Fibroblast of skin of abdomen (primary cell): ENCODE measurements around the gene FAP.
A peak's percentile ranks its signal among the peaks of the same experiment; 100 is the strongest.

Experiments used
- DNase-seq: peaks from one replicate; pipeline ENCODE4 v3.0.0-alpha.2; 2013

Gene FAP

DNA sequence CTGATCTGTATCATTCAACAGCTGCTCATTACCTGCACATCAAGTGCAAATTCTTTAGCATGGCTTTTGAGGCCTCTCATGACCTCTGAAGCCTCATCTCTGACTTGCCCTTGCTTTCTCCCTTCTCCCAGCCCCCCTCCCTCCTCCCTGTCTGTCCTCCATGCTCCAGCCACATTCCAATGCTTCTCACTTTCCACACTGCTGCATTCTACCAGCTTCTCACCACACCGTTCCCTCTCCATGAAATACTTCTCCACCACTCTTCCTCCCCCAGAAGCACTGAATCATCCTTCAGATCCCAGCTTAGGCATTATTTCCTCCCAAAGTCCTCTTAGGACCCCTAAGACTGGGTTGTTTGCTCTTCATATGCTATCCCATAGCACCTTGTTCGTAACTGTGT is 118.1 kb downstream of the FAP start:
- DNase-seq = peak; percentile 65

DNA sequence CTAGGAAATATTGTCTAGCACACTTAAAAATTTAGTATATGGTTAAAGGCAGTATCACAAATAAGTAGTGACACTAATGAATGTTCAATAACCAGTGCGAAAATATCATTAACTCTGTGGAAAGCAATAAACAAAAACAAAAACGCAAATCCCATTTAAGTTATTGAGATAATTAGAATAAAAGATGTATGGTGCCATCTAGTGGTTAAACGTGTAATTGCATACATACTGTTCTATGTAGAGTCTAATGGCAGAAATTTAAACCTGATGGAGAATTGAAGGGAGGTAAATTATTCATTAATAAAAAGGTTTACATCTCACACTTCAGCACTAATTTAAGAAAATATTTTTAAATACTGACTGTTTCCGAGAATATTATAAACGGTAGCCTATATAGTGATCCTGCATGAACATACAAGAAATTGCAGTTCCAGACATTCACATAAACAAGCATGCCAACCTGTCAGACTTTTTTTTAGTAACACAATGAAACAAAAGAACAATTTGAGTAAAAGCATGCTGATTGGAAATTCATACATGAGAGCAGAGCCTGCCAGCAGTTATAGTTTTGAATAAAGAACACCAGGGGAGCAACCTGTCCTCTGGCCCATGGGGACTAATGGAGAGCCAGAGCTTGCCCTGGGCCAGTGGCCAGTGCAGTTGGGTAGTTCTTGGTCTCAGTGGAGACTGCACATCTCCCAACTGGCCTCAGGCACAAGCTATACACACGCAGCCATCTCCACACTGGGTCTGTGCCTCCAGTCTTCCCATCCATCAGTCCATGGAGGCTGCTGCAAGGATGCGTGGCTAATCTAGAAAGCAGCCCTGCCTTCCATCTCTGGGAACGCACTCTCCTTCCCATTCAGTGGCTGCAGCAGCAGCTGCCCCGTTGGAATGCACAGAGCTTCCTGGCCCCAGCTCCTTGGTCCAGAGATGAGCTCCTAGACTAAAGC is 119.2 kb downstream of the FAP start:
- DNase-seq = peak; percentile 55
